Activated T-helper 17 cell treated with anti-CD3 and anti-CD28 coated beads, Interleukin-2, amount 50 U/mL, for 72 hours (primary cell): ENCODE data around the gene PLA1A. TPM values are rescaled to one million over a fixed set of nuclear protein-coding genes. Genes with fewer than 3 reads are reported as not detected.
"Not testable (repeated sequence)": the region's sequence is repeated elsewhere in the genome, so short reads cannot be mapped to it uniquely, and the experiment has no call there.

ENCODE experiments used
- ATAC-seq: fragments of 150-1000 bp; cut with Tn5 transposase; replicated peaks from 2 replicates; pipeline ENCODE4 v1.10.0; 2021; ENCODE audit warnings: mild to moderate bottlenecking, moderate library complexity
- H3K27ac Mint-ChIP-seq: one replicate; pipeline ENCODE4 v1.8.0; 2022; ENCODE audit warnings: mixed read lengths
- H3K27me3 Mint-ChIP-seq: one replicate; pipeline ENCODE4 v1.8.0; 2022; ENCODE audit warnings: mixed read lengths
- H3K36me3 Mint-ChIP-seq: one replicate; pipeline ENCODE4 v1.8.0; 2022; ENCODE audit warnings: low read depth, mild to moderate bottlenecking, mixed read lengths
- H3K4me1 Mint-ChIP-seq: one replicate; pipeline ENCODE4 v1.8.0; 2022; ENCODE audit warnings: mixed read lengths
- H3K4me3 Mint-ChIP-seq: one replicate; pipeline ENCODE4 v1.8.0; 2022; ENCODE audit warnings: mild to moderate bottlenecking, mixed read lengths
- H3K9me3 Mint-ChIP-seq: one replicate; pipeline ENCODE4 v1.8.0; 2022; ENCODE audit warnings: mixed read lengths
- total RNA-seq, 2 donors: library from RNA; stranded (reverse); gene quantifications; one replicate each; pipeline ENCODE4 v1.2.3, GENCODE V29; 2022

Gene PLA1A
- total RNA-seq, 2 donors from 2014 or later = 0.34 to 0.39 TPM

- H3K9me3 Mint-ChIP-seq = no peaks in the 10 kb centered on the region
These were observed 35.3 kb upstream of the PLA1A start for GRCh38 chr3:119562307-119562961.

DNA sequence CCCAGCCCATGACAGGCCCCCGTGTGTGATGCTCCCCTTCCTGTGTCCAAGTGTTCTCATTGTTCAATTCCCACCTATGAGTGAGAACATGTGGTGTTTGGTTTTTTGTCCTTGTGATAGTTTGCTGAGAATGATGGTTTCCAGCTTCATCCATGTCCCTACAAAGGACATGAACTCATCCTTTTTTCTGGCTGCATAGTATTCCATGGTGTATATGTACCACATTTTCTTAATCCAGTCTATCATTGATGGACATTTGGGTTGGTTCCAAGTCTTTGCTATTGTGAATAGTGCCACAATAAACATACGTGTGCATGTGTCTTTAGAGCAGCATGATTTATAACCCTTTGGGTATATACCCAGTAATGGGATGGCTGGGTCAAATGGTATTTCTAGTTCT, 34.4 kb upstream of the PLA1A start:
- H3K27ac Mint-ChIP-seq = not testable (repeated sequence)

More at GRCh38 chr3:119562307-119562961, 35.3 kb upstream of the PLA1A start:
- H3K36me3 Mint-ChIP-seq = peaks cover 9% of the 10 kb centered on the region
- H3K27ac Mint-ChIP-seq = peak overlapping the region; percentile 93
- H3K4me1 Mint-ChIP-seq = peaks cover 25% of the 10 kb centered on the region
- H3K4me3 Mint-ChIP-seq = peak overlapping the region; percentile 81
- no peaks in the 10 kb centered on the region for H3K27me3 Mint-ChIP-seq
- ATAC-seq = peak; percentile 85

DNA sequence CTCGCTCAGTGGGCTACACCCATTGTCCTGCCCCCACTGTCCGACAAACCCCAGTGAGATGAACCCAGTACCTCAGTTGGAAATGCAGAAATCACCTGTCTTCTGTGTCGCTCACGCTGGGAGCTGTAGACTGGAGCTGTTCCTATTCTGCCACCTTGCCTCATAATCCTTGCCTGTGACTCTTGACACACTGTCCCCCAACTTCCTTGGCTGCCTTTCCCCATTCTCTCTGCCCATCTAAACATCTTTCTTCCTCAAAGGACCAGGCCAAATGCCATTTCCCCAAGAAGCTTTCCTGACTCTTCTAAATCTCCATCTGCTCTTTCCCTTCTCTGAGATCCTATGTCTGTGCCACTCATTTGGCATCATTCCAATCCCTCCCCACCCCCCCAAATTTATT, 28.5 kb upstream of the PLA1A start:
- H3K9me3 Mint-ChIP-seq = no peaks in the 10 kb centered on the region
- no peaks in the 10 kb centered on the region for H3K4me1 Mint-ChIP-seq
- H3K27ac Mint-ChIP-seq = no peak overlapping the region
- no peak overlapping the region for H3K4me3 Mint-ChIP-seq
- no peaks in the 10 kb centered on the region for H3K27me3 Mint-ChIP-seq
- H3K36me3 Mint-ChIP-seq = no peaks in the 10 kb centered on the region
- ATAC-seq = no peak

More for the DNA sequence above, 34.4 kb upstream of the PLA1A start:
- H3K27me3 Mint-ChIP-seq, H3K4me3 Mint-ChIP-seq, ATAC-seq, H3K36me3 Mint-ChIP-seq, H3K9me3 Mint-ChIP-seq: not testable (repeated sequence)
- peaks cover 16% of the 10 kb centered on the region for H3K4me1 Mint-ChIP-seq

GRCh38 chr3:119570229-119570628, 27.5 kb upstream of the PLA1A start:
- ATAC-seq = peak; percentile 21
- H3K36me3 Mint-ChIP-seq = no peaks in the 10 kb centered on the region
- H3K4me3 Mint-ChIP-seq = no peak overlapping the region
- H3K4me1 Mint-ChIP-seq = no peaks in the 10 kb centered on the region
- no peaks in the 10 kb centered on the region for H3K9me3 Mint-ChIP-seq
- no peak overlapping the region for H3K27ac Mint-ChIP-seq
- H3K27me3 Mint-ChIP-seq = no peaks in the 10 kb centered on the region

GRCh38 chr3:119571230-119571629, 26.5 kb upstream of the PLA1A start:
- Mint-ChIP-seq H3K36me3 (no peaks in the 10 kb centered on the region), H3K27me3 (no peaks in the 10 kb centered on the region), H3K27ac (no peak overlapping the region), H3K4me3 (no peak overlapping the region), H3K4me1 (no peaks in the 10 kb centered on the region), H3K9me3 (no peaks in the 10 kb centered on the region)
- ATAC-seq = no peak

DNA sequence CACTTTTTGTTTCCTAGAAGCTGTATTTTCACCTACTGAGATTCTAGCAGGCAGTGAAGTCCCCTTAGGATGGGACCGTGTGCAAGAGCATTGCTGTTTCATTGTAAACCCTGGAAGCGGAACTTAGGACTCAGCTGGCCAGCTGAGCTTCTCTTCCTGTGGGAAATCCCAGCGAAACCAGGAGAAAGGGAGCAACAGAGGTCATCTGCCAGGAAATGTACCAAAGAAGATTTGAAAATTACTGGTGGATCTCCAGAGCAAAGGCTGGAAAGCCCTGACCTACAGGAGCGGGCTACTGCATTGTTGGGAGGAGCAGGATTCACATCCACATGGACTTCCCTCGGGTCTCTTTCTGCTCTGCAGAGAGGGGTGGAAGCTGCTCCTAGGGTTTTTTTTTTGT, 26.0 kb upstream of the PLA1A start:
- no peak for ATAC-seq
- Mint-ChIP-seq H3K27ac (no peak overlapping the region), H3K4me3 (no peak overlapping the region), H3K4me1 (no peaks in the 10 kb centered on the region), H3K27me3 (no peaks in the 10 kb centered on the region), H3K9me3 (no peaks in the 10 kb centered on the region), H3K36me3 (no peaks in the 10 kb centered on the region)

DNA sequence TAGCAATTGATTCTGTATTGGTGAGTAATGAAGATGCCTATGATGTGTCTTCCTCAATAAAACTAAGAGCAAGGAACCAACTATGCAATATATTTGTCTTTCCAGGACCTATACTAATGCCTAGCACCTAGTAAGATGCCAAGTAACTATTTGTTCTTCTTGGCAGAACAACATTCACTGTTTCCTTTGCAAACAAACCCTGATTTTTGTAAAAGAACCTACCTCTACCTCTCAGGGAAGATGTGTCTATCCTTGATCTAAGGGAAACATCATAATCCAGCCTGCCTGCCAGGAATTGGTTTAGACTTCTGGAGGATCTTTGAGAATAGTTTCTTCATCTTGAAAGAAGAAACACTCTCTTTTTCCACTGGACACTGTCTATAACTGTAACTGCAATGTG, 22.2 kb upstream of the PLA1A start:
- no peak for ATAC-seq
- Mint-ChIP-seq H3K4me3 (no peak overlapping the region), H3K9me3 (no peaks in the 10 kb centered on the region), H3K27me3 (no peaks in the 10 kb centered on the region), H3K4me1 (peaks cover 3% of the 10 kb centered on the region), H3K27ac (no peak overlapping the region), H3K36me3 (no peaks in the 10 kb centered on the region)

DNA sequence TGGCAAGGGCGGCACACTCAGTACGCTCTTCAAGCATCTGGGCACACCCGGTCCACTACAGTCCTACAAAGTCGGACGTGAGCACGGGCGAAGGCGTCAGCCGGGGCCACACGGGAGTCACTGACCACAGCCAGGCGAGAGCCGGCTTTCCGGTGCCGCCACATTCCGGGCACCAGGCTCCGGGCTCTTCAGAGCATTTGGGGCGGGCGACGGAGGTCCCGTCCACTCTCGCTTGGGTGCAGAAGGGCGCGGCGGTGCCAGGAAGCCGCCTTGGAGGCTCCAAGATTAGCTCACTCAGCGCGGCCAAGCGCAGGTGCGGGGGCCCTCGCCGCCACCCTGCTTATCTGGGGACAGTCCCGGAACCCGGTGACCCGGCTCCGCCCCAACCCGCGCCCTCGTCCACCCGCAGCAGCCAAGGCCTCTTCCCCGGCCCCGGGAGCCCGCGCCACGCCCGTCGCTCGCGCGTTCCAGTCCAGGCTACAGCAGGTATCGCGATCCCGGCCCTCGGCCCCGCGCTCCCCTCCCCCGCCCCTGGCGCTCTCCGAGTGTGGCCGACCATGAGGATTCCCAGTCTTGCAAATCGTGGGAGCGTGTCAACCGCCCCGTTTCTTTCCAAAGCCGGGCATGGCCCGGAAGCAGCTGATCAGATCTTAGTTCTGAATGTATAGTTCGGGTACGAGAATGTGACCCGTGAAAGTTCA, 18.2 kb upstream of the PLA1A start, which contains the start of gene ADPRH:
Gene ADPRH, plus strand, starts transcription at position 127 of the 701 bp plus-strand sequence. CDS start 2,678 bp downstream, outside the sequence.
- no peaks in the 10 kb centered on the region for H3K27me3 Mint-ChIP-seq

GRCh38 chr3:119580067-119580760, 17.5 kb upstream of the PLA1A start:
- H3K27me3 Mint-ChIP-seq = no peaks in the 10 kb centered on the region
- peak overlapping the region; percentile 87 for H3K4me3 Mint-ChIP-seq
- peak; percentile 20 for ATAC-seq
- H3K36me3 Mint-ChIP-seq = no peaks in the 10 kb centered on the region
- H3K27ac Mint-ChIP-seq = peak overlapping the region; percentile 91
- H3K4me1 Mint-ChIP-seq = peaks cover 11% of the 10 kb centered on the region
- no peaks in the 10 kb centered on the region for H3K9me3 Mint-ChIP-seq

More for the DNA sequence above, 18.2 kb upstream of the PLA1A start, which contains the start of gene ADPRH:
- ATAC-seq = peak; percentile 82
- Mint-ChIP-seq H3K9me3 (no peaks in the 10 kb centered on the region), H3K4me1 (peaks cover 11% of the 10 kb centered on the region), H3K36me3 (no peaks in the 10 kb centered on the region), H3K27ac (peak within 1 kb of the TSS; percentile 91), H3K4me3 (peak within 1 kb of the TSS; percentile 87)

DNA sequence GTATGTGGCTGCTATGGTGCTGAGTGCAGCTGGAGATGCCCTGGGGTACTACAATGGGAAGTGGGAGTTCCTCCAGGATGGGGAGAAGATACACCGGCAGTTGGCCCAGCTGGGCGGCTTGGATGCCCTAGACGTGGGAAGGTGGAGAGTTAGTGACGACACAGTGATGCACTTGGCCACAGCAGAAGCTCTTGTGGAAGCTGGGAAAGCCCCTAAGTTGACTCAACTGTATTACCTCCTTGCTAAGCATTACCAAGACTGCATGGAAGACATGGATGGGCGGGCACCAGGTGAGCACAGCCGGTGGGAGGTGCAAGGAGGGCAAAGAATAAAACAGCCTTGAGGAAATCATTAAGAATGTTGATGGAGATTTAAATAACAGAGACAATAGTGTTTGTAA, 15.5 kb upstream of the PLA1A start:
- Mint-ChIP-seq H3K27ac (peak overlapping the region; percentile 31), H3K4me1 (peaks cover 16% of the 10 kb centered on the region), H3K27me3 (no peaks in the 10 kb centered on the region), H3K9me3 (no peaks in the 10 kb centered on the region), H3K36me3 (no peaks in the 10 kb centered on the region), H3K4me3 (peak overlapping the region; percentile 49)
- ATAC-seq = peak; percentile 89

GRCh38 chr3:119585208-119585607, 12.5 kb upstream of the PLA1A start:
- Mint-ChIP-seq H3K27ac (no peak overlapping the region), H3K4me3 (no peak overlapping the region), H3K36me3 (no peaks in the 10 kb centered on the region), H3K27me3 (no peaks in the 10 kb centered on the region), H3K4me1 (peaks cover 28% of the 10 kb centered on the region), H3K9me3 (no peaks in the 10 kb centered on the region)
- ATAC-seq = no peak

- Mint-ChIP-seq H3K4me3 (no peak overlapping the region), H3K27me3 (no peaks in the 10 kb centered on the region), H3K4me1 (peaks cover 24% of the 10 kb centered on the region), H3K9me3 (no peaks in the 10 kb centered on the region), H3K27ac (no peak overlapping the region), H3K36me3 (no peaks in the 10 kb centered on the region)
- no peak for ATAC-seq
These were observed 11.7 kb upstream of the PLA1A start for GRCh38 chr3:119585856-119586570.

DNA sequence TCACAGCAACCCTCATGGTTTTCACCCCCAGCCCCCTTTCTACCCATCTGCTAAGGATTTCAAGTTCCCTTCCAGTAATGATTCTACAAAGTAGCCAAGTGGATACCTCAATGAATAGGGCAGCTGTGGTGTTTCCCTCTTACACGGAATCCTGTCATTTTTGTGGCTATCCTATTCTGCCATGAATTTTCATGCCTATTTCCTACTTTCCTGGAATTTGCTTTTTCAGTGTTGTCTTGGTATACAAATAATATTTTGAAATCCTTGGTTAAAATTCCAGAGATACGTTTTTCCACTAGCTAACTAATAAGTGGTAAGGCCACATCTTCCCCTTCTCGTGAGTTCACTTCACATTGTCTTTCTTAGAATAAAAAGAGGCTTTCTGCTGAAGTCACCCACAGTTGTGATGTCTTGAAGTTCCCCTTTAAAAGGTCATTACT, 10.9 kb upstream of the PLA1A start:
- Mint-ChIP-seq H3K27me3 (no peaks in the 10 kb centered on the region), H3K36me3 (no peaks in the 10 kb centered on the region), H3K9me3 (no peaks in the 10 kb centered on the region), H3K4me1 (peaks cover 24% of the 10 kb centered on the region), H3K4me3 (peak overlapping the region; percentile 45), H3K27ac (no peak overlapping the region)
- ATAC-seq = no peak

DNA sequence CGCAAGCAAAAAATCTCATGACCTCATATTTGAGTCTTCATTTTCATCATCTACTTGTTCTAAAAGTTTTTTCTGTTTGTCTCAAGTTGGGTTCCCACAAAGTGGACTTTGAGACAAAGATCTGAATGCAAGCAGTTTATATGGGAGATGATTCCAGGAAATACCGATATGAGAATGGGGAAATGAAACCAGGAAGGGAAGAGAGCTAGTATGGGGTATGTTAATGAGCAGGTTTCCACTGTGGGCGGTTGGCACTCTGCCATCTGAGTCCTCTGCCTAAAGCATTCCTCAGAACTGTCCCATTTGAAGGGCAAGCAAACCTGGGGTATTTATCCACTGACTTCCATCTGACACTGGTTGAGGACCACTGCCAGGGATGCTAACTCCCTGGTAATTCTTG, 9.6 kb upstream of the PLA1A start:
- H3K27me3 Mint-ChIP-seq = no peaks in the 10 kb centered on the region
- H3K36me3 Mint-ChIP-seq = no peaks in the 10 kb centered on the region
- no peaks in the 10 kb centered on the region for H3K9me3 Mint-ChIP-seq
- peak overlapping the region; percentile 45 for H3K4me3 Mint-ChIP-seq
- H3K4me1 Mint-ChIP-seq = peaks cover 18% of the 10 kb centered on the region
- peak overlapping the region; percentile 14 for H3K27ac Mint-ChIP-seq
- ATAC-seq = peak; percentile 62
